IgD-negative memory B cell (primary cell): ENCODE results near the gene SYNGR2. TPM values are rescaled to one million over a fixed set of nuclear protein-coding genes. Genes with fewer than 3 reads are reported as not detected.
"Not testable (repeated sequence)": the region's sequence is repeated elsewhere in the genome, so short reads cannot be mapped to it uniquely, and the experiment has no call there.

Experiments used
- H3K27ac Mint-ChIP-seq, 3 donors: one replicate each; pipeline ENCODE4 v1.8.0; 2020 to 2022; ENCODE audit warnings: mild to moderate bottlenecking in 3 of 3, mixed read lengths in 3 of 3, moderate library complexity in 1 of 3
- H3K27me3 Mint-ChIP-seq: one replicate; pipeline ENCODE4 v1.8.0; 2021; ENCODE audit warnings: mixed read lengths
- H3K36me3 Mint-ChIP-seq: one replicate; pipeline ENCODE4 v1.8.0; 2020; ENCODE audit warnings: mild to moderate bottlenecking, mixed read lengths
- H3K4me1 Mint-ChIP-seq, 3 donors: one replicate each; pipeline ENCODE4 v1.8.0; 2020 to 2022; ENCODE audit warnings: mixed read lengths in 3 of 3, mild to moderate bottlenecking in 1 of 3
- H3K4me3 Mint-ChIP-seq, 4 donors: one replicate each; pipeline ENCODE4 v1.8.0; 2020 to 2022; ENCODE audit warnings: mild to moderate bottlenecking in 4 of 4, mixed read lengths in 4 of 4, moderate library complexity in 3 of 4
- H3K9me3 Mint-ChIP-seq, 3 donors: one replicate each; pipeline ENCODE4 v1.8.0; 2020 to 2021; ENCODE audit warnings: mixed read lengths in 3 of 3, mild to moderate bottlenecking in 1 of 3
- polyA plus RNA-seq: library from polyadenylated mRNA; unstranded; fragments of 300-500 nt; fragmentation: Illumina TruSeq; gene quantifications from one replicate; pipeline ENCODE4 v1.2.3, GENCODE V29; 2021

SYNGR2 gene
- polyA plus RNA-seq, 1 donor from 2014 or later, result 633 TPM

DNA sequence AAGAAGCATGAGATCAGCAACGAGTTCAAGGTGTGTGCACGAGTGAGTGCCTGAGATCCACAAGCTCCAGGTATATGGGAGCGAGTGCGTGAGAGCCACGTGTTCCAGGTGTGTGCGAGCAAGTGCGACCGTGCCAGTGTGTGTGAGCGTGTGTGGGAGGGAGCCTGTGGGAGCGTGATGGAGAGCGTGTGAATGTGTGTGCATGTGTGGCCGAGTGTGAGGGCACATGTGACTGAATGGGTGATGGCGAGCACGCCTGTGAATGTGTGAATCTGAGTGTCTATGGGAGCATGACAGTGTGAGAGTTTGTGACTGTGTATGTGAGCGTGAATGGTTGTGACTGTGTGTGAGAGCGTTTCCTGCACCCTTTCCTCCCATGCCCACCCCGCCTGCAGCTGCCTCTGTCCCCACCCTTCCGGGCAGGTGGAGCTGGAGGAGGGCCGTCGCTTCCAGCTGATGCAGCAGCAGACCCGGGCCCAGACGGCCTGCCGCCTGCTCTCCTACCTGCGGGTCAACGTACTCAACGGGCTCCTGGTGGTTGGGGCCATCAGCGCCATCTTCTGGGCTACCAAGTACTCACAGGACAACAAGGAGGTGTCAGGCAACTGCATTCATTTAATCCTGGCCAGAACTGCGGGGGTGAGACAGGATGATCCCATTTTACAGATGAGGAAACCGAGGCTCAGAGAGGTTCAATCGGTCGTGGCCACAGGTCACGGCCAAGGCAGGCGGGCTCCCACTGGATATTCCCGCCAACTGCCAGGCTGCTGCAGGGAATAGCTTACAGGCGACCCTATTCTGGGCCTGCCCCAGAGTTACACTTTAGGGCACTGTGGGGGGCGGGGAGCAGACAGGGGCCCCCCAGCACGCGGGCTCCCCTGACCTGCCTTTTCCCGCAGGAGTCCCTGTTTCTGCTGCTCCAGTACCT lies 34.1 kb upstream of the SYNGR2 start:
- no peaks in the 10 kb centered on the region for H3K9me3 Mint-ChIP-seq
- peak overlapping the region; percentile 47 to 99 (median 94) for H3K4me3 Mint-ChIP-seq
- peaks cover 8% of the 10 kb centered on the region for H3K36me3 Mint-ChIP-seq
- peaks cover 24 to 53% (median 49%) of the 10 kb centered on the region in 3 donors for H3K4me1 Mint-ChIP-seq
- no peaks in the 10 kb centered on the region for H3K27me3 Mint-ChIP-seq
- H3K27ac Mint-ChIP-seq, result peak overlapping the region; percentile 70 to 97 (median 94)

DNA sequence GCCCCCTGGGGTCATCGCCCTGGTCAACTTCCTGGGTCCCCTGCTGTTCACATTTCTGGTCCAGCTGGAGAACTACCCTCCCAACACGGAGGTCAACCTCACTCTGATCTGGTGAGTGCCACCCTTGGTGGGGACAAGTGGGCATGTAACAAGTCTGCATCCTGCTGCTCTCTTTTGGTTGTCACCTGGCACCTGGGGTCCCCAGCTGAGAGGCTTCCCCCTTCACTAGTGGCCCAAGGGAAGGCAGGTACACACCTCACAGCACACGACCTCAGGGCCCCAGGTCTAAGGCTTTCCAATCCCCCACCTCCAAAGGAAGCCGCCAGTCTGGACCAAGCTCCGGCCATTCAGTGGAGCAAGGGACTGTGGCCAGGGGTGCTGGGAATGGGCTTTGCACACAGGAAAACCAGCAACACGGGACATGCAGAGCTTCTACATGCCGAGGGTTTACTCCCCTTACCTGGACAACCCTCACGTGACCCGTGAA lies 33.4 kb upstream of the SYNGR2 start:
- peak overlapping the region in 2 of 3 donors; percentile 78 to 94 for H3K27ac Mint-ChIP-seq
- peaks cover 8% of the 10 kb centered on the region for H3K36me3 Mint-ChIP-seq
- peak overlapping the region in 1 of 4 donors; percentile 77 for H3K4me3 Mint-ChIP-seq

DNA sequence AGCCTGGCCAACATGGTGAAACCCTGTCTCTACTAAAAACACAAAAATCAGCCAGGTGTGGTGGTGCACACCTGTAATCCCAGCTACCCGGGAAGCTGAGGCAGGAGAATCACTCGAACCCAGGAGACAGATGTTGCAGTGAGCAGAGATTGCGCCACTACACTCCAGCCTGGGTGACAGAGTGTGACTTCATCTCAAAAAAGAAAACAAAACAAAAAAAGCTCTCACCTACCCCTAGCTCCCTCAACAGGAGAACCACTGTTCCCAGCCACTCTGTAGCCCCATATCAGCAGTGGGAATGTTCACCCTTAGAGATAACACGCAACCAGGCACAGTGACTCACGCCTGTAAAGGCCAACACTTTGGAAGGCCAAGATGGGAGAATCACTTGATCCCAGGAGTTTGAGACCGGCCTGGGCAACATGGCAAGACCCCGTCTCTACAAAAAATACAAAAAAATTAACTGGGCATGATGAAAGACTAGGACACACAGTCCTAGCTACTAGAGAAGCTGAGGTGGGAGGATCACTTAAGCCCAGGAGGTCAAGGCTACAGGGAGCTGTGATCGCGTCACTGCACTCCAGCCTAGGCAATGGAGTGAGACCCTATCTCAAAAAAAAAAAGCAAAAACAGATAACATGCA lies 32.4 kb upstream of the SYNGR2 start:
- Mint-ChIP-seq H3K9me3 (no peaks in the 10 kb centered on the region), H3K36me3 (peaks cover 9% of the 10 kb centered on the region), H3K27ac (peak overlapping the region in 2 of 3 donors; percentile 77 to 78), H3K4me3 (peak overlapping the region in 3 of 4 donors; percentile 20 to 63 (median 28)), H3K27me3 (no peaks in the 10 kb centered on the region), H3K4me1 (peaks cover 24 to 49% (median 47%) of the 10 kb centered on the region in 3 donors)

More for the DNA sequence above, 33.4 kb upstream of the SYNGR2 start:
- Mint-ChIP-seq H3K9me3 (no peaks in the 10 kb centered on the region), H3K4me1 (peaks cover 19 to 47% (median 45%) of the 10 kb centered on the region in 3 donors), H3K27me3 (no peaks in the 10 kb centered on the region)

DNA sequence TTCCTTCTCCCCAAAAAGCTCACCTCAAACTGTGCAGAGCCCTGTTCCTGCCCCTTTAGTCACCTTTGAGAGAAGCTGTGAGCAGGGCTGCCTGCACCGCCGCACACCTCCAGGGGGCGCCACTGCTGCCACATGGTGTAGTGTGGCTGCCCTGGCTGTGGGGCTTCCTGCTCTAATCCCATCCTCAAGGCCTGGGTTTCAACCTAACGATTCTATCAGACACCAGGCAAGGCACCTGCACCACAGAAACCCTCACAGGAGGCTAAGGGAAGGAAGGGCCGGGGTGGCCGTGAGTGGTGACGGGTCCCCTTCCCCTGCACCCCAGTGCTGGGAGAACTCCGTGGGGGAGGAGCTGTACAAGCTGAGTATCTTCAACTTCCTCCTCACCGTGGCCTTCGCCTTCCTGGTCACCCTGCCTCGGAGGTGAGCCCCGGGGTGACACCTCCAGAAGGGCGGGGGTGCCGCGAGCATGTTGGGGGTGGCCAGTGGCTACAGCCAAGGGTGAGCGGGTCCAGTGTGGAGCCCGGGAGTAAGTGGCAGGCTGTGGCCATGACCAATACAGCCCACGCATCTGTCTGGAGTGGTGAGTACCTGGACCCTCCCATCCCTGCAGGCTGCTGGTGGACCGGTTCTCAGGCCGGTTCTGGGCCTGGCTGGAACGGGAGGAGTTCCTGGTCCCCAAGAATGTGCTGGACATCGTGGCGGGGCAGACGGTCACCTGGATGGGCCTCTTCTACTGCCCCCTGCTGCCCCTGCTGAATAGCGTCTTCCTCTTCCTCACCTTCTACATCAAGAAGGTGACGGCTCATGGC lies 30.8 kb upstream of the SYNGR2 start:
- H3K27me3 Mint-ChIP-seq, result no peaks in the 10 kb centered on the region
- peaks cover 9% of the 10 kb centered on the region for H3K36me3 Mint-ChIP-seq
- no peaks in the 10 kb centered on the region for H3K9me3 Mint-ChIP-seq
- peaks cover 28 to 58% (median 52%) of the 10 kb centered on the region in 3 donors for H3K4me1 Mint-ChIP-seq
- peak overlapping the region; percentile 78 to 93 (median 91) for H3K27ac Mint-ChIP-seq
- H3K4me3 Mint-ChIP-seq, result peak overlapping the region; percentile 44 to 91 (median 60)

DNA sequence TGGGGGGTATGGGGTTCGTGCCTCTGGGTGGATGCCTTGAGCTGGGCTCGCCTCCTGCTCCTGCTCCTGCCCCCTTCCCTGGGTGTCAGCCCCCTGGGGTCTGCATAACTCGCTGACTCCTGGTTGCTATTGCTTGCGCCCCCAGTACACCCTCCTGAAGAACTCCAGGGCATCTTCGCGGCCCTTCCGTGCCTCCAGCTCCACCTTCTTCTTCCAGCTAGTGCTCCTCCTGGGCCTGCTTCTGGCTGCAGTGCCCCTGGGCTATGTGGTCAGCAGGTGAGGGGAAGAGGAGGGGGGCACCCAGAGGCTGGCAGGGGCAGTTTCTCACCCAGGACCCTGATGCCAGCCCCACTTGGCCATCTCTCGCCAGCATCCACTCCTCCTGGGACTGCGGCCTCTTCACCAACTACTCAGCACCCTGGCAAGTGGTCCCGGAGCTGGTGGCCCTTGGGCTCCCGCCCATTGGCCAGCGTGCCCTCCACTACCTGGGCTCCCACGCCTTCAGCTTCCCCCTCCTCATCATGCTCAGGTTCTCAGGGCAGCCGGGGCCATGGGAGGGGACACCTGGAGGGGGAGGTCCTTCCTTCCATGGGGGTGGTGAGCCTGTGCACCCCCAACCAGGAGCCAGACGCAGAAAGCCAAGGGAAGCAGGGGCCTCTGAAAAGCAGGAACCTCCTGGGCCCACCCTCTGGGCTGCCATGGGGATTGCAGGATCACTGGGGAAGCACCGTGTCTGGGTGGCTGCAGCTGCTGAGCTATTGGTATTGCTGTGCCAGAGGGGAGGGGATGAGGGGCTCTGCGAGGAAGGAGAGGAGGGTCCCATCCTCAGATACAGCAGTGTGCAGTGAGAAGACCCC lies 29.9 kb upstream of the SYNGR2 start:
- peak overlapping the region in 2 of 3 donors; percentile 91 to 93 for H3K27ac Mint-ChIP-seq
- H3K9me3 Mint-ChIP-seq, result no peaks in the 10 kb centered on the region
- H3K36me3 Mint-ChIP-seq, result peaks cover 9% of the 10 kb centered on the region
- peaks cover 28 to 57% (median 55%) of the 10 kb centered on the region in 3 donors for H3K4me1 Mint-ChIP-seq
- peak overlapping the region in 2 of 4 donors; percentile 68 to 91 for H3K4me3 Mint-ChIP-seq
- no peaks in the 10 kb centered on the region for H3K27me3 Mint-ChIP-seq

DNA sequence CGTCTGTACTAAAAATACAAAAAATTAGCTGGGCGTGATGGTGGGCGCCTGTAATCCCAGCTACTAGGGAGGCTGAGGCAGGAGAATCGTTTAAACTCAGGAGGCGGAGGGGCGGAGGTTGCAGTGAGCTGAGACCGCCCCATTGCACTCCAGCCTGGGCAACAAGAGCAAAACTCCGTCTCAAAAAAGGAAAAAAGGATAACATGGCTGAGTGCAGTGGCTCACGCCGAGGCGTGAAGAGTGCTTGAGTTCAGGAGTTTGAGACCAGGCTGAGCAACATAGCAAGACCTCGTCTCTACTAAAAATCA lies 28.6 kb upstream of the SYNGR2 start:
- peak overlapping the region in 3 of 4 donors; percentile 55 to 90 (median 74) for H3K4me3 Mint-ChIP-seq
- not testable (repeated sequence) for H3K27me3 Mint-ChIP-seq, H3K9me3 Mint-ChIP-seq, H3K36me3 Mint-ChIP-seq
- H3K27ac Mint-ChIP-seq, result peak overlapping the region; percentile 86 to 98 (median 87)
- H3K4me1 Mint-ChIP-seq, result peaks cover 27 to 56% (median 52%) of the 10 kb centered on the region in 3 donors

DNA sequence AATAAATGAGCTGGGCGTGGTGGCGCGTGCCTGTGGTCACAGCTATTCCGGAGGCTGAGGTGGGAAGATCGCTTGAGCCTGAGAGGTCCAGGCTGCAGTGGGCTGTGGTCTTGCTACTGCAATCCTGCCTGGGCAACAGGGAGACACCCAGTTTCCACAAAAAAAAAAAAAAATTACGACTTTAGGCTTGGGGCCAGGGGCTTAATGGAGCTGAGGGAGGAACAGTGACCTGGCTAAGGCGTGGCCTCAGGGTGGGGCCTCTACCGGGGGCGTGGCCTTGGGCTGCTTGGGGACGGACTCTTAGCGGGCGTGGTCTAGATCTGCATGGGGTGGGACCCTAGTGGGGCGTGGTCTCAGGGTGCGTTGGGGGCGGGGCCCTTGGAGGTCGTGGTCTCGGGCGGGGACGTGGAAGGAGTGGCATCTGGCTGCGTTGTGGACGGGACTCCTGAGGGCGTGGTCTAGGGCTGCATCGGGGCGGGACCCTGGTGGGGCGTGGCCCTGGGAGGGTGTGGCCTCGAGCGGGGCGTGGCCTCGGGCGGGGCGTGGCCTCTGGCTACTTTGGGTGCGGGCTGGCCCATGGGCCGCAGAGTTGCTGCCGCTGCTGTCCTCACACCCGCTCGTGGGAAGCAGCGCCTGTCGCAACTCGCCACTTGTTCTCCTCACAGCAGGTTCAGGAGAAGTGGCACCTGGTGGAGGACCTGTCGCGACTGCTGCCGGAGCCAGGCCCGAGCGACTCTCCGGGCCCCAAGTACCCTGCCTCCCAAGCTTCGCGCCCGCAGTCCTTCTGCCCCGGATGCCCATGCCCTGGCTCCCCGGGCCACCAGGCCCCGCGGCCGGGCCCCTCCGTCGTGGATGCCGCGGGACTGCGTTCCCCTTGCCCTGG lies 28.0 kb upstream of the SYNGR2 start:
- Mint-ChIP-seq H3K4me3 (peak overlapping the region; percentile 18 to 90 (median 61)), H3K4me1 (peaks cover 27 to 54% (median 50%) of the 10 kb centered on the region in 3 donors), H3K9me3 (no peaks in the 10 kb centered on the region), H3K27ac (peak overlapping the region; percentile 86 to 98 (median 87)), H3K27me3 (no peaks in the 10 kb centered on the region), H3K36me3 (peaks cover 9% of the 10 kb centered on the region)

DNA sequence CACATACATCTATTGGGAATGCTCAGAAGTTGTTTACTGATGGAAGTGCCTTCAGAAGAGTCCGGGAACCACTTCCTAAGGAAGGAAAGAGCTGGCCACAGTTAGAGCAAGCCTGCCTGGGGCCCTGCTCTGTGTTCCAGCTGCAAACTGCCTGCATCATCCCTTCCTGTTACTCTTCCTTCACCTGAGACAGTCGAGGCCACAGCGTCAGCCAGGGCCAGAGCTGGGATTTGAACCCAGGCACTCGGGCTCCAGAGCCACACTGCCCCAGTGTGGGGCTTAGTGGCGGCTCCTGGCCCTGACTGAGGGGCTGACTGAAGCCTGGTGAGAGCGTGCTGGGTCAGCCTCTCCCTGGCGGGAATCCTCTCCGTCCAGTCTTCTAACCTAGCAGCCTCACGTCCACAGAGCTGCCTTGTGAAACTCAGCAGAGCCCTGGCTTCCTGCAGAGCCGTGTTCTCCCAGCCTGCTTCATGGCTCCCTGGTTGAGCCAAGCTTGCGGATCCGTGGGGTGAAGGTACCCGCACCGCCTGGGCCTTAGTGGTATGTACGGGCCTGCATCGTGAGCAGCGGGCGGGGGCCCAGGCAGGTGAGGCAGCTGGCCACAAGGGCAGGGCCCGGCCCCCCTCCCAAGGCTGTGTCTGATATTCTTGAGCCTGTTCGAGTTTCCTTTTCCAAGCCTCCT lies 26.8 kb upstream of the SYNGR2 start:
- H3K36me3 Mint-ChIP-seq, result peaks cover 9% of the 10 kb centered on the region
- H3K4me3 Mint-ChIP-seq, result peak overlapping the region in 2 of 4 donors; percentile 28 to 71
- peak overlapping the region in 1 of 3 donors; percentile 63 for H3K27ac Mint-ChIP-seq
- H3K9me3 Mint-ChIP-seq, result no peaks in the 10 kb centered on the region
- no peaks in the 10 kb centered on the region for H3K27me3 Mint-ChIP-seq
- peaks cover 22 to 50% (median 50%) of the 10 kb centered on the region in 3 donors for H3K4me1 Mint-ChIP-seq

DNA sequence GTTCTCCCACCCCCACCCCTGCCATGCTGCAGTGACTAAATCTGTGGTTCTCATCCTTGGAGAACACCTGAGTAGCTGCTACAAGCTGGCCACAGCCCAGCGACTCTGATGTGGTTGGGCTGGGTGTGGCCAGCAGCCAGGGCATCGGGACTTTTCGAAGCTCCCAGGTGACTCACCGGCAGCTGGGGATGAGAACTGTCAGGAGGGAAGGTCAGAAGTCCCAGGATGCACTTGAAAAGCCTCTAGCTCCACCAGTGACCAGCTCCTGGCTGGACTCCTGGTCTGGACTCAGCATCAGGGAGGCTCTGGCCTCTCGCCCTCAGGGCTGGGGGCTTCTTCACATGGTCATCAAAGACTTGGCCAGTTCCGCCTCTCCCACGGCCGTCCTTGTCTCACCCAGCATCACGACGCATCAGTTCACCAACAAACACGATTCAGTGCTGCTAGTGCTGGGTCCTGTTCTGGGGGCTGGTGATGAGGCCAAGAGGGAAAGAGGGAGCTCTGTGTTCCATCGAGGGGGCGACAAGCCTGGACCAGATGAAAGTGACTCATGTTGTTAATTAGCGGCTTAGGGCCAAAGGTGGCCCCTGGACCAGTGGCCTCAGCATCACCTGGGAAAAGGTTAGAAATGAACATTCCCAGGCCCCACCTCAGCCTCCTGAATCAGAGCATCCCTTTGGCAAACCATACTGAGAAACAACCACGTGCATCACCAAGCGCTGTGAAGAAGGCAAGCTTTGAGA lies 26.1 kb upstream of the SYNGR2 start:
- Mint-ChIP-seq H3K9me3 (no peaks in the 10 kb centered on the region), H3K4me3 (peak overlapping the region in 2 of 4 donors; percentile 67 to 71), H3K36me3 (peaks cover 7% of the 10 kb centered on the region), H3K27ac (peak overlapping the region in 2 of 3 donors; percentile 39 to 89), H3K27me3 (no peaks in the 10 kb centered on the region), H3K4me1 (peaks cover 21 to 49% (median 49%) of the 10 kb centered on the region in 3 donors)

DNA sequence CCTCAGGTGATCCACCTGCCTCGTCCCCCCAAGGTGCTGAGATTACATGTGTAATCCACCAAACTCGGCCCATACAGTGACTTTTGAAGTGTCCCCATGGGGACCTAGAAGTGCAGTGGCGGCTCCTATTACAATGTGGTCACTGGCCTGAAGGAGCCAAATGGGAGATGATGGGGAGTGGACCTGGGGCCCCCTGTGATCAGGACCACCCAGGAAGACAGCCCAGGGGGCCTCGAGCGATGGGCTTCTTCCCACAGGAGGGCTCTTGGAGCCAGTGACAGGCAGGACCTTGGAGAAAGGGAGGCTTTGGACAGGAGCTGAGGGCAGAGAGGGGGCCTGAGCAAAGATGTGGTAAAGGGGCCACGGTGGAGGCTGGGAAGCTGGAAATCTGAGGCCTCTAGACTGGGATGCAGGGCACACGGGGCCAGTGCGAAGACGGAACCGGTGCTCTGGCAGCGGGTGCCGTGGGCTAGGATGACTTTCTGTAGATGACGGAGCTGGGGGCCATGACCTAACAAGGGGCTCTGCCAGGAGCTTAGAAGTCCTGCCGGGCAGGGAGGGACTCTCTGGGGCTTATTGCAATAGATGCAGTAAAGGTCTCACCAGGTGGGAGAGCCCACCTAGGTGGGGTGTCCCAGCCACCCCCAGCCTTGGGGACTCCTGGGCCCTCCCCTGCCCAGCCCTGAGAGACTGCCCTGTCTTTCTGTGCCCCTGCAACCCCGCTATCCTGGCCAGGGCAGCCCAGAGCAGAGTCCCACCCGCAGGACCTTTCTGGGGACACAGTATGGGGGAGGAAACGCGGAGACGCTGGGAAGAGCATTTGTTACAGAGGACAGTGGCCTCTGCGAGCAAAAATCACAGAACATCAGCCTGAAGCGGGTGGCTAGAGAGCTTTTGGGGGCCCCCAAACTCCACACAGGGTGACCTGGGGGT lies 24.9 kb upstream of the SYNGR2 start:
- H3K9me3 Mint-ChIP-seq, result no peaks in the 10 kb centered on the region
- peak overlapping the region; percentile 31 to 94 (median 89) for H3K27ac Mint-ChIP-seq
- peaks cover 5% of the 10 kb centered on the region for H3K36me3 Mint-ChIP-seq
- peaks cover 26 to 51% (median 49%) of the 10 kb centered on the region in 3 donors for H3K4me1 Mint-ChIP-seq
- no peaks in the 10 kb centered on the region for H3K27me3 Mint-ChIP-seq
- peak overlapping the region in 2 of 4 donors; percentile 37 to 58 for H3K4me3 Mint-ChIP-seq

DNA sequence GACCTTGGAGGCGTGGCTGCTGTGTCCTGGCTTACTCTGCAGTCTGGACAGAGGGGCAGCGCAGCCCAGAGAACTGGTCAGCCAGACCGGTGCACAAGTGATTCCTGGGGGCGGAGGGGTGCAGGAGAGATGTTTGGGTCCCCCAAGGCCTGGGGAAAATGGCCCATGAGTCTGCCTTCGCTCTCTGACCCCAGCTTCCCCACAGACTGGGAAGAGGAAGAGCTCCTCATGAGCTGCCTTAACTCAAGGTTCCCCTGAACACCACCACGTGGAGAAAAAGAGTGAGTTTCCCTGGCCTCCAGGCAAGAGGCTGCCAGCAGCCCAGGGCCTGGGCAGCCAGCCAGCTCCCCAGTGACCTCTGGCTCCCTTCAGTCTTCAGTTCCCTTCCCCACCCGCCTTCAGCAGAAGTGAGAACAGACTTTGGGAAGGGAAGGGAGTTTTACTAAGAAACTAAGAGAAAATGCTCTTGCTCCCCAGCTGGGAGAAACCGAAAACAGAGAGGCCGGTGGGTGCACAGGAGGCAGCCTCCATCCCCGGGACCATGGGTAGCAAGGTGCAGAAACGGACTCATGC lies 24.1 kb upstream of the SYNGR2 start:
- Mint-ChIP-seq H3K36me3 (peaks cover 5% of the 10 kb centered on the region), H3K27me3 (no peaks in the 10 kb centered on the region), H3K27ac (peak overlapping the region; percentile 59 to 94 (median 89)), H3K4me3 (peak overlapping the region in 2 of 4 donors; percentile 43 to 73), H3K4me1 (peaks cover 30 to 53% (median 49%) of the 10 kb centered on the region in 3 donors), H3K9me3 (no peaks in the 10 kb centered on the region)
